Tibial artery (tissue), 4 donors: ENCODE results near the gene STK10.

ENCODE experiments used
- DNase-seq, 2 donors: peaks; one replicate each; pipeline ENCODE4 v3.0.0-alpha.2; 2019
- H3K27ac ChIP-seq, 2 donors: fragments of 200-600 bp; sonication (generic) in 1 of 2; 1 replicate in 1 of 2; 2 replicates in 1 of 2; pipeline ENCODE4 v1.5.1; 2018 to 2019; ENCODE audit warnings: mild to moderate bottlenecking in 1 of 2
- H3K27me3 ChIP-seq, 2 donors: fragments of 200-600 bp; sonication (generic) in 1 of 2; one replicate each; pipeline versions ENCODE4 v1.5.1 to v1.6.0; 2016 to 2019
- H3K36me3 ChIP-seq, 3 donors: fragments of 200-600 bp; sonication (generic) in 2 of 3; one replicate each; pipeline ENCODE4 v1.5.1; 2016 to 2019; ENCODE audit warnings: mild to moderate bottlenecking in 2 of 3
- H3K4me1 ChIP-seq, 4 donors: fragments of 200-600 bp; sonication (generic) in 2 of 4; 1 replicate in 3 of 4; 2 replicates in 1 of 4; pipeline ENCODE4 v1.5.1; 2016 to 2019
- H3K4me3 ChIP-seq, 2 donors: fragments of 200-600 bp; sonication (generic) in 1 of 2; 1 replicate in 1 of 2; 2 replicates in 1 of 2; pipeline ENCODE4 v1.5.1; 2018 to 2019; ENCODE audit warnings: mild to moderate bottlenecking in 2 of 2
- H3K9me3 ChIP-seq, 3 donors: fragments of 200-600 bp; sonication (generic) in 1 of 3; one replicate each; pipeline ENCODE4 v1.5.1; 2016 to 2019
- intact Hi-C: fragments of 100-400 bp; cut with DNase I; formaldehyde crosslinking; loops from one replicate; pipeline ENCODE4 v1.15.0; 2023; ENCODE audit warnings: low total_unique reads
- TF ChIP-seq, protein P1 (sequence below), 2 experiments: fragments of 200-600 bp in 1 of 2; fragments of 450-650 bp in 1 of 2; IDR thresholded peaks; one replicate each; pipeline ENCODE4 v1.5.1; 2017 to 2019; ENCODE audit warnings: antibody characterized with exemption in 2 of 2, mild to moderate bottlenecking in 1 of 2, moderate library complexity in 1 of 2

STK10 gene

DNA sequence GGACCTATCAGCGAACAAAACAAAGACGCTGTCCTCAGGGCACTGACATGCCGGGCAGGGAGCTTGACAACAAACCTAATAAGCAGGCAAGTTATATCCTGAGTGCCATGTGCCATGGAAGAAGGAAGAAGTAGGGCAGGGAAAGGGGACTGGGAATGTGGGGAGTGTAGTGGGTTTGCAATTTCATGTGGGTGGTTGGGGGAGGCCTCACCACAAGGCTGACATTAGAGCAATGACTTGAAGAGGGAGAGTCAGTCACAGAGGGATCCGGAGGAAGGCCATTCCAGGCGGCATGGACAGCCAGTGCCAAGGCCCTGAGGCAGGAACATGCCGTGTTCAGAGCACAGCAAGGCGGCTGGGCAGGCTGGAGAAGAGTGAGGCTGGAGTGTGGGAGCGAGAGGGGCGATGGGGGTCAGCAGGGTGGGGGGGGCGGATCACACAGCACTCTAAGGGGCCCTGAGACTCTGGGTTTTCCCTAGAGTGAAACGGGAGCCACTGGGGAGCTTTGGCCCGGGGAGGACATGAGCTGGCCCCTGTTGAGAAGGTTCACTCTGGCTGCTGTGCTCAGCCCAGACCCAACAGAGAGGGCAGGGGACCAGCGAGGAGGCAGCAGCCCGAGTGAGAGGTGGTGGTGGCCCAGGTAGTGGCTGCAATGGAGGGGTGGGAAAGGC is 86.3 kb downstream of the STK10 start:
- DNase-seq, result no peak
- Histone ChIP-seq H3K9me3 (no peaks in the 10 kb centered on the region), H3K27me3 (no peaks in the 10 kb centered on the region), H3K27ac (no peak overlapping the region), H3K4me1 (peaks cover 0 to 23% (median 14%) of the 10 kb centered on the region in 4 donors), H3K4me3 (no peak overlapping the region), H3K36me3 (no peaks in the 10 kb centered on the region)
- intact Hi-C loops, result no loop called here
- TF ChIP-seq, protein P1, sequence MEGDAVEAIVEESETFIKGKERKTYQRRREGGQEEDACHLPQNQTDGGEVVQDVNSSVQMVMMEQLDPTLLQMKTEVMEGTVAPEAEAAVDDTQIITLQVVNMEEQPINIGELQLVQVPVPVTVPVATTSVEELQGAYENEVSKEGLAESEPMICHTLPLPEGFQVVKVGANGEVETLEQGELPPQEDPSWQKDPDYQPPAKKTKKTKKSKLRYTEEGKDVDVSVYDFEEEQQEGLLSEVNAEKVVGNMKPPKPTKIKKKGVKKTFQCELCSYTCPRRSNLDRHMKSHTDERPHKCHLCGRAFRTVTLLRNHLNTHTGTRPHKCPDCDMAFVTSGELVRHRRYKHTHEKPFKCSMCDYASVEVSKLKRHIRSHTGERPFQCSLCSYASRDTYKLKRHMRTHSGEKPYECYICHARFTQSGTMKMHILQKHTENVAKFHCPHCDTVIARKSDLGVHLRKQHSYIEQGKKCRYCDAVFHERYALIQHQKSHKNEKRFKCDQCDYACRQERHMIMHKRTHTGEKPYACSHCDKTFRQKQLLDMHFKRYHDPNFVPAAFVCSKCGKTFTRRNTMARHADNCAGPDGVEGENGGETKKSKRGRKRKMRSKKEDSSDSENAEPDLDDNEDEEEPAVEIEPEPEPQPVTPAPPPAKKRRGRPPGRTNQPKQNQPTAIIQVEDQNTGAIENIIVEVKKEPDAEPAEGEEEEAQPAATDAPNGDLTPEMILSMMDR (IDR thresholded peaks at IDR 0.05), result no peak

DNA sequence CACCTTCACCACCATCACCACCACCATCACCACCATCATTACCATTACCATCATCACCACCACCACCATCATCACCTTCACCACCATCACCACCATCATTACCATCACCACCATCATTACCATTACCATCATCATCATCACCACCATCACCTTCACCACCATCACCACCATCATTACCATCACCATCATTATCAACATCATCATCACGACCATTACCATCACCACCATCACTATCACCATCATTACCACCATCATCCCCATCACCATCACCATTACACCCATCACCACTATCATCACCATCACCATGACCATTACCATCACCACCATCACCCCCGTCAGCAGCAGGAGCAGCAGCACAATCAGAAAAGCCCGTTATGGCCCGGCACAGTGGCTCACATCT is 89.1 kb downstream of the STK10 start:
- Histone ChIP-seq H3K4me3 (no peak overlapping the region), H3K27me3 (no peaks in the 10 kb centered on the region), H3K27ac (no peak overlapping the region), H3K36me3 (no peaks in the 10 kb centered on the region), H3K4me1 (peaks cover 0 to 19% (median 11%) of the 10 kb centered on the region in 4 donors), H3K9me3 (no peaks in the 10 kb centered on the region)
- DNase-seq, result no peak
- intact Hi-C loops, result no loop called here
- TF ChIP-seq, protein P1 (IDR thresholded peaks at IDR 0.05), result no peak

DNA sequence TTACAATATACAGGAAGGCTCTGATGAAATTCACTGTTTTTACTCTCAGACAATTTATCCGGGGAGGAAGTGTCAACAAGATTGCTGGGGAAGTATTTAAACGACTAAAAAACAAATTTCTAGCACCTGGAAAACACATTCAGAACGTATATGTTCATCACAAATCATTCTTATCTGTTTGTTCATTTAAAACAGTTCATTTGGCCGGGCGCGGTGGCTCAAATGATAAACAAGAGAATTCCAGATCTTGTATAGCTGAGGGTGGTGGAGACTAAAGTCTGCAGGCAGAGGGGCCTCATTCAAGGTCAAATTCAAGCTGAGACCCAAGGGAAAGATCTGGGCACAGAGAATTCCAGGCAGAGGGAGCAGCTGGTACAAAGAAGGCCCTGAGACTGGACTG is 90.0 kb downstream of the STK10 start:
- peaks cover 0 to 7% (median 7%) of the 10 kb centered on the region in 3 donors for H3K36me3 ChIP-seq

DNA sequence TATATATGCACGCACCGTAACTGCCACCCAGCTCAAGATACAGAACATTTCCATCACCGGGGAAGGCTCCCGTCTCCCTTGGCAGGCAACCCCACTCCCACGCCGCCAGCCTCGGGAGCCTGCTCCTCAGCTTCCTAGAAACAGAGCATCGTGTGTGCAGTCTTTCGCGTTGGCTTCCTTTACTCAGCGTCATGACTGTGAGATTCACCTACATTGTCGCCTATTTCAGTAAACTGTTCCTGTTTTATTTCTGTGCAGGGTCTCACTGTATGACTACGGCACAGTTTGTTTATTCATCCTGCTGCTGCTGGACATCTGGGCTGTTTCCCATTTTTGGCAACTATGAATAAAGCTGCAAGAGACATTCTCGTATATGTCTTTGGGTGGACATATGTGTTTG is 90.7 kb downstream of the STK10 start:
- TF ChIP-seq, protein P1 (IDR thresholded peaks at IDR 0.05), result no peak
- DNase-seq, result no peak
- Histone ChIP-seq H3K4me1 (peaks cover 0 to 7% (median 2%) of the 10 kb centered on the region in 4 donors), H3K9me3 (no peaks in the 10 kb centered on the region), H3K4me3 (no peak overlapping the region), H3K27ac (no peak overlapping the region), H3K36me3 (peaks cover 5 to 13% (median 11%) of the 10 kb centered on the region in 3 donors), H3K27me3 (no peaks in the 10 kb centered on the region)
- intact Hi-C loops, result no loop called here

More for the DNA sequence above, 90.0 kb downstream of the STK10 start:
- no peaks in the 10 kb centered on the region for H3K9me3 ChIP-seq
- H3K27me3 ChIP-seq, result no peaks in the 10 kb centered on the region
- intact Hi-C loops, result no loop called here
- no peak overlapping the region for H3K4me3 ChIP-seq
- TF ChIP-seq, protein P1 (IDR thresholded peaks at IDR 0.05), result no peak
- no peak overlapping the region for H3K27ac ChIP-seq
- H3K4me1 ChIP-seq, result peaks cover 0 to 13% (median 7%) of the 10 kb centered on the region in 4 donors
- DNase-seq, result no peak

DNA sequence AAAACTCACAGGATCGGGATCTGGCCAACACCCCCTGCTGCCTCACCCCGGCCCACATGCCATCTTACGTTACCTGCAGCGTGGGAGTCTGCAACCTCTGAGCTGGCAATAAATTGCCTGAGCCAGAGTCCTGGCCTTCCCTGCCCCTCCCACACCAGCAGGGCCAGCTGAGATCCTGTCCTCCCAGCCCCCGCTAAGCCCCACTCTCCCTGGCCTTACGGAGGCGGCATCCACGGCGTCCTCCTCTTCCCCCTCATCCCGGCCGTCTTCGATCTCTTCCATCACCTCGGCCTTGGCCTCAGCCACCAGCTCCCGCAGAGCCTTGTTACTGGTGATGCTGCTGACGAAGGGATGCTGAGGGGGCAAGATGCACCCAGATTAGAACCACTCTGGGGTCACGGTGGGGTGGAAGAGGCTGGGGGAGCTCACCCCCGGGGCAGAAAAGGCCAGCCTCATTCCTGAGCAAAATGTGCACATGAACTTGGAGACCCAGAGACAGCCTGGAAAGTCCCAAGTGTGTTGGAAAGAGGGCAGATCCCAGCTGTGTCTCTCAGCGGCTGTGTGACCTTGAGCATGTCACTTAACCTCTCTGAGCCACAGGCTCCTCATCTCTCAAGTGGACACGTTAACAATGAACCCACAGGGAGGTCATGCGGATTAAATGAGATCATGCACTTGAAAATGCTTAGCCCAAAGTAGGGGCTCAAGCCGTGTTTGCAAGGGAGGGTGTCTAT is 91.7 kb downstream of the STK10 start:
- Histone ChIP-seq H3K27ac (no peak overlapping the region), H3K4me1 (peaks cover 0 to 7% (median 0%) of the 10 kb centered on the region in 4 donors), H3K9me3 (no peaks in the 10 kb centered on the region), H3K36me3 (peaks cover 5 to 17% (median 11%) of the 10 kb centered on the region in 3 donors), H3K4me3 (no peak overlapping the region), H3K27me3 (no peaks in the 10 kb centered on the region)
- intact Hi-C loops, result no loop called here
- DNase-seq, result no peak
- TF ChIP-seq, protein P1 (IDR thresholded peaks at IDR 0.05), result no peak
